ENCODE results near the gene CAMTA1. TPM values are rescaled to one million over a fixed set of nuclear protein-coding genes. Genes with fewer than 3 reads are reported as not detected.

Gene CAMTA1
- total RNA-seq, 1 experiment from 2014 or later = 82.2 TPM

DNA sequence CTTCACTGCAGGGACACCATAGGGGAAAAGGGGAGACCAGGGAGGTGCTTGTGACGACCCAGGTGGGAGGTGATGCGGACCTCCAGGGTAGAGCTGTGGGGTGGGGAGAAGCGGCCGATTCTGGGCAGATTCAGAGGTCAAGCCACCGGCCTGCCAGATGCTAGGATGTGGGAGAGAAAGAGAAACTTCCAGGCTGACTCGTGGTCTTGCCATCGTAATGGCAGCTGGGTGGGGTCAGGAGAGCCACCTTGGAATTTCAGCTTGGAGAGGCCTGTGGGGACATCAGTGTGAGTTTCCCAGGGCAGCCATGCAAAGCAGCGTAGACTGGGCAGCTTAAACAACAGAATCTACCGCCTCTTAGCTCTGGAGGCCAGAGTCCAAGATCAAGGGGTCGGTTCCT is 727.8 kb downstream of the CAMTA1 start:
- DNase-seq (ENCODE audit: low read depth, low spot score) = no peak
- TF ChIP-seq TCF7L2 (IDR thresholded peaks at IDR 0.05; ENCODE audit: low read depth, low read length) (no peak), POLR2AphosphoS5 (IDR thresholded peaks at IDR 0.05; ENCODE audit: low read depth, low read length) (no peak), SIN3A (IDR thresholded peaks at IDR 0.05; ENCODE audit: borderline replicate concordance, insufficient read depth, low read depth, low read length) (no peak)
- TF ChIP-seq, protein P1, sequence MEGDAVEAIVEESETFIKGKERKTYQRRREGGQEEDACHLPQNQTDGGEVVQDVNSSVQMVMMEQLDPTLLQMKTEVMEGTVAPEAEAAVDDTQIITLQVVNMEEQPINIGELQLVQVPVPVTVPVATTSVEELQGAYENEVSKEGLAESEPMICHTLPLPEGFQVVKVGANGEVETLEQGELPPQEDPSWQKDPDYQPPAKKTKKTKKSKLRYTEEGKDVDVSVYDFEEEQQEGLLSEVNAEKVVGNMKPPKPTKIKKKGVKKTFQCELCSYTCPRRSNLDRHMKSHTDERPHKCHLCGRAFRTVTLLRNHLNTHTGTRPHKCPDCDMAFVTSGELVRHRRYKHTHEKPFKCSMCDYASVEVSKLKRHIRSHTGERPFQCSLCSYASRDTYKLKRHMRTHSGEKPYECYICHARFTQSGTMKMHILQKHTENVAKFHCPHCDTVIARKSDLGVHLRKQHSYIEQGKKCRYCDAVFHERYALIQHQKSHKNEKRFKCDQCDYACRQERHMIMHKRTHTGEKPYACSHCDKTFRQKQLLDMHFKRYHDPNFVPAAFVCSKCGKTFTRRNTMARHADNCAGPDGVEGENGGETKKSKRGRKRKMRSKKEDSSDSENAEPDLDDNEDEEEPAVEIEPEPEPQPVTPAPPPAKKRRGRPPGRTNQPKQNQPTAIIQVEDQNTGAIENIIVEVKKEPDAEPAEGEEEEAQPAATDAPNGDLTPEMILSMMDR (IDR thresholded peaks at IDR 0.05) = no peak
- TF ChIP-seq, protein P2, sequence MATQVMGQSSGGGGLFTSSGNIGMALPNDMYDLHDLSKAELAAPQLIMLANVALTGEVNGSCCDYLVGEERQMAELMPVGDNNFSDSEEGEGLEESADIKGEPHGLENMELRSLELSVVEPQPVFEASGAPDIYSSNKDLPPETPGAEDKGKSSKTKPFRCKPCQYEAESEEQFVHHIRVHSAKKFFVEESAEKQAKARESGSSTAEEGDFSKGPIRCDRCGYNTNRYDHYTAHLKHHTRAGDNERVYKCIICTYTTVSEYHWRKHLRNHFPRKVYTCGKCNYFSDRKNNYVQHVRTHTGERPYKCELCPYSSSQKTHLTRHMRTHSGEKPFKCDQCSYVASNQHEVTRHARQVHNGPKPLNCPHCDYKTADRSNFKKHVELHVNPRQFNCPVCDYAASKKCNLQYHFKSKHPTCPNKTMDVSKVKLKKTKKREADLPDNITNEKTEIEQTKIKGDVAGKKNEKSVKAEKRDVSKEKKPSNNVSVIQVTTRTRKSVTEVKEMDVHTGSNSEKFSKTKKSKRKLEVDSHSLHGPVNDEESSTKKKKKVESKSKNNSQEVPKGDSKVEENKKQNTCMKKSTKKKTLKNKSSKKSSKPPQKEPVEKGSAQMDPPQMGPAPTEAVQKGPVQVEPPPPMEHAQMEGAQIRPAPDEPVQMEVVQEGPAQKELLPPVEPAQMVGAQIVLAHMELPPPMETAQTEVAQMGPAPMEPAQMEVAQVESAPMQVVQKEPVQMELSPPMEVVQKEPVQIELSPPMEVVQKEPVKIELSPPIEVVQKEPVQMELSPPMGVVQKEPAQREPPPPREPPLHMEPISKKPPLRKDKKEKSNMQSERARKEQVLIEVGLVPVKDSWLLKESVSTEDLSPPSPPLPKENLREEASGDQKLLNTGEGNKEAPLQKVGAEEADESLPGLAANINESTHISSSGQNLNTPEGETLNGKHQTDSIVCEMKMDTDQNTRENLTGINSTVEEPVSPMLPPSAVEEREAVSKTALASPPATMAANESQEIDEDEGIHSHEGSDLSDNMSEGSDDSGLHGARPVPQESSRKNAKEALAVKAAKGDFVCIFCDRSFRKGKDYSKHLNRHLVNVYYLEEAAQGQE (IDR thresholded peaks at IDR 0.05; ENCODE audit: insufficient read depth in 1 of 2, low read depth in 2 of 2, low read length in 1 of 2) = no peak
- H3K4me3 ChIP-seq (ENCODE audit: low read depth in 2 of 2, low read length in 2 of 2) = no peak overlapping the region
- H3K27me3 ChIP-seq (ENCODE audit: control insufficient read depth, insufficient read depth, low read length) = no peaks in the 10 kb centered on the region
- POLR2A ChIA-PET = no interaction called here
- H3K4me1 ChIP-seq (ENCODE audit: control insufficient read depth, insufficient read depth, low read length) = no peaks in the 10 kb centered on the region
- intact Hi-C loops (cut with micrococcal nuclease; ENCODE audit: unreplicated experiment) = no loop called here
- in situ Hi-C loops (cut with HindIII; ENCODE audit: low pct_unique_long_range_greater_than_20kb, low sequenced_read_pairs) = no loop called here
- H3K36me3 ChIP-seq (ENCODE audit: control insufficient read depth, insufficient read depth, low read length) = no peaks in the 10 kb centered on the region
- no peak overlapping the region for H3K27ac ChIP-seq (ENCODE audit: low read length)
- BruUV-seq (replicated peaks) = no TSS peak
- H3K9me3 ChIP-seq (ENCODE audit: control insufficient read depth, insufficient read depth, low read depth, low read length) = no peaks in the 10 kb centered on the region
- CTCF ChIA-PET = no interaction called here
- ATAC-seq = no peak

DNA sequence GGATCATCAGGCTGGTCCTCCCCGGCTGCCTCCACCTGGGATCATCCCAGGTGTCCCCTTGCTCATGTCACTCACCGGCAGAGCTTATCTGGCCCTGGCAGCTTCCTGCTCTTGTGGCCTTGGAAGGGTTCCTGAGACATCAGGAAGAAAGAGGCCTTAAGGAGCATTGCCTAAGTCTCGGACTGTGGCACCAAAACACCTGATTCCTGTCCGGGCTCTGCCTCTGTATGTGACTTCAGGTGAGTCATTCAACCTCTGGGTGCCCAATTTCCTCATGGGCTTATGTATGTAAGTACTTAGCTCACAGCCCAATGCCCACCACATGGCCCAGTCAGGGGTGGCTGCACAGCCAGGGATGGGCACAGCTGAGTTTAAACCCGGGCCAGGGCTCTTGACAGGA is 729.9 kb downstream of the CAMTA1 start:
- Histone ChIP-seq H3K36me3 (ENCODE audit: control insufficient read depth, insufficient read depth, low read length) (no peaks in the 10 kb centered on the region), H3K27me3 (ENCODE audit: control insufficient read depth, insufficient read depth, low read length) (no peaks in the 10 kb centered on the region), H3K9me3 (ENCODE audit: control insufficient read depth, insufficient read depth, low read depth, low read length) (no peaks in the 10 kb centered on the region), H3K4me1 (ENCODE audit: control insufficient read depth, insufficient read depth, low read length) (no peaks in the 10 kb centered on the region), H3K27ac (ENCODE audit: low read length) (no peak overlapping the region), H3K4me3 (ENCODE audit: low read depth in 2 of 2, low read length in 2 of 2) (no peak overlapping the region)
- TF ChIP-seq, protein P2 (IDR thresholded peaks at IDR 0.05; ENCODE audit: insufficient read depth in 1 of 2, low read depth in 2 of 2, low read length in 1 of 2) = no peak
- TF ChIP-seq POLR2AphosphoS5 (IDR thresholded peaks at IDR 0.05; ENCODE audit: low read depth, low read length) (no peak), TCF7L2 (IDR thresholded peaks at IDR 0.05; ENCODE audit: low read depth, low read length) (no peak), SIN3A (IDR thresholded peaks at IDR 0.05; ENCODE audit: borderline replicate concordance, insufficient read depth, low read depth, low read length) (no peak)
- TF ChIP-seq, protein P1 (IDR thresholded peaks at IDR 0.05) = no peak
- POLR2A ChIA-PET = interaction anchor here (0.5 to 0.8 kb wide), 2 partner anchors 14 to 277 kb away, joined by 3 to 4 read pairs; no protein-coding TSS in a partner anchor
- intact Hi-C loops (cut with micrococcal nuclease; ENCODE audit: unreplicated experiment) (no loop called here), in situ Hi-C loops (cut with HindIII; ENCODE audit: low pct_unique_long_range_greater_than_20kb, low sequenced_read_pairs) (no loop called here)
- no peak for ATAC-seq
- no TSS peak for BruUV-seq (replicated peaks)
- DNase-seq (ENCODE audit: low read depth, low spot score) = no peak
- CTCF ChIA-PET = no interaction called here
